Measurements from ENCODE around the gene DAAM1.
A peak's percentile ranks its signal among the peaks of the same experiment; 100 is the strongest.

Gene DAAM1

DNA sequence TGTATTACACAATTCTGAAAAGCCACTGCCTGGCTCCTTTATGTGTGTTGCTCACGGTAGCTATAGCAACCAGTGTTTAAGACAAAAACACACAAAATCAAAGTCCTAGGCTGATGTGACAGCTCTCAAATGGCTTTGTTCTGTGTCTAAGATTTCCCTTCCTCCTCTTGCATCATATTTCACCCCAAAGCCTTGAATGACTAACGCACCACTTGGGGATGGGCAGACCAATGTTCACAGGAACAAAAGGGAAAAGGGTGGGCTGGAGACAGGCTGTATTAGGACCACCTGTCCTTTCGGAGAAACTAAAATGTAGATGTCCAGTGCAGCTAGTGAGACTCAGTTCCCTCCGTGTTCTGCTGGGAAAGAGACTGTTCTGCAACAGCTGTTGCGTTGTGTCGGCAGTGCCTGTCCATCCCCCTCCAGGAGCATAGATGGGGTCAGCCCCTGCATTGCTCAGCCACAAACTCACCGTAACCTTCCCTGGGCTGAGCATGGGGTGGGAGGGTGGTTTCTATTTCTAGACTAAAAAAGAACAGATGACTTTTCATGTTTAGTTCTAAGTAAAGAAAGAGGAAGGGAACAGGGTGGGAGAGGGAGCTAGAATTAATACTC is 26.8 kb upstream of the DAAM1 start:
- peak; percentile 25 for DNase-seq
- H3K4me3 Mint-ChIP-seq = peak overlapping the region; percentile 55
- H3K36me3 Mint-ChIP-seq (ENCODE audit: low read depth) = no peaks in the 10 kb centered on the region
- H3K4me1 Mint-ChIP-seq = peaks cover 42% of the 10 kb centered on the region
- H3K27ac Mint-ChIP-seq = peak overlapping the region; percentile 98
- peaks cover 12% of the 10 kb centered on the region for H3K9me3 Mint-ChIP-seq
- no peak for TF ChIP-seq CTCF (IDR thresholded peaks at IDR 0.05)
- no peaks in the 10 kb centered on the region for H3K27me3 Mint-ChIP-seq (ENCODE audit: low read depth, poor library complexity)

GRCh38 chr14:59166258-59166657 is 22.2 kb upstream of the DAAM1 start:
- no peak for DNase-seq
- no peak for TF ChIP-seq CTCF (IDR thresholded peaks at IDR 0.05)
- H3K27ac Mint-ChIP-seq = no peak overlapping the region
- no peaks in the 10 kb centered on the region for H3K36me3 Mint-ChIP-seq (ENCODE audit: low read depth)
- H3K27me3 Mint-ChIP-seq (ENCODE audit: low read depth, poor library complexity) = peaks cover 2% of the 10 kb centered on the region
- peaks cover 21% of the 10 kb centered on the region for H3K9me3 Mint-ChIP-seq
- peaks cover 19% of the 10 kb centered on the region for H3K4me1 Mint-ChIP-seq
- H3K4me3 Mint-ChIP-seq = no peak overlapping the region

DNA sequence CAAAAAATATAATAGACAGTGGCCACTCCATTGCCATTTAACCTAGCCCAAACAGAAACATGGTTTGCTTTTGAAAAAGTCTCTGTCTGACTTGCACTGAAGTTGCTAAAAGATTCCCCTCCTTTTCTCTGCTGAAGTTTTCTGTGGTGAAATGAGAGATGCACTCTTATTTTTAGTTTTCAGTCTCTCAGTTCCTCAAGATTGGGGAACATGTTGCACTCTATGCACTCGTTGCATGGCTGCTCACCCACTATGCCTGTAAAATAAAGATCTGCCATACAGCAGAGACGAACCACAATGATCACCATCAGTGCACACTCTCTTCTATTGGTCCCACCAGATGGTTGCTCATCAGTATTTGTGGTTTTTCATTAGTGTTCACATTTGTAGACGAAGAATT is 13.1 kb upstream of the DAAM1 start:
- H3K4me1 Mint-ChIP-seq = no peaks in the 10 kb centered on the region
- no peaks in the 10 kb centered on the region for H3K9me3 Mint-ChIP-seq
- no peak for TF ChIP-seq CTCF (IDR thresholded peaks at IDR 0.05)
- no peak for DNase-seq
- H3K36me3 Mint-ChIP-seq (ENCODE audit: low read depth) = no peaks in the 10 kb centered on the region
- H3K27ac Mint-ChIP-seq = no peak overlapping the region
- H3K27me3 Mint-ChIP-seq (ENCODE audit: low read depth, poor library complexity) = peaks cover 12% of the 10 kb centered on the region
- no peak overlapping the region for H3K4me3 Mint-ChIP-seq

- Mint-ChIP-seq H3K4me3 (no peak overlapping the region), H3K36me3 (ENCODE audit: low read depth) (no peaks in the 10 kb centered on the region), H3K27me3 (ENCODE audit: low read depth, poor library complexity) (peaks cover 12% of the 10 kb centered on the region), H3K4me1 (no peaks in the 10 kb centered on the region), H3K27ac (no peak overlapping the region), H3K9me3 (no peaks in the 10 kb centered on the region)
- DNase-seq = no peak
- TF ChIP-seq CTCF (IDR thresholded peaks at IDR 0.05) = no peak
These were observed 11.7 kb upstream of the DAAM1 start for GRCh38 chr14:59176765-59177164.

- Mint-ChIP-seq H3K27ac (no peak overlapping the region), H3K9me3 (no peaks in the 10 kb centered on the region), H3K4me1 (no peaks in the 10 kb centered on the region), H3K27me3 (ENCODE audit: low read depth, poor library complexity) (peaks cover 12% of the 10 kb centered on the region), H3K4me3 (no peak overlapping the region), H3K36me3 (ENCODE audit: low read depth) (no peaks in the 10 kb centered on the region)
- DNase-seq = no peak
- TF ChIP-seq CTCF (IDR thresholded peaks at IDR 0.05) = no peak
These were observed 11.2 kb upstream of the DAAM1 start for GRCh38 chr14:59177262-59177661.

DNA sequence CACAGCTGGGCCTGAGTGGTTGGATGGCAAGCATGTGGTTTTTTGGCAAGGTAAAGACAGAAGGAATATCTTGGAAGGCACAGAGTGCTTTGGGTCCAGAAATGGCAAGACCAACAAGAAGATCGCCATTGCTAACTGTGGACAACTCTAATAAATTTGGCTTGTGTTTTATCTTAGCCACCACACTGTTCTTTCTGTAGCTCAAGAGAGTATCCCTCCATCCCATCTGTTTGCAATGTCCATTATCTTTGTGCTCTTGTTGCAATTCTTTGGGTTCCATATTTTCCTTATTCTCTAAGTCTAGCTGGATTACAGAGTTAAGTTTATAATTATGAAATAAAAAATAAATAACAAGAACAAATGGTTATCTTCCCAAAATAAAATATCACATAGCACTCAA is 6.7 kb upstream of the DAAM1 start:
- no peak for TF ChIP-seq CTCF (IDR thresholded peaks at IDR 0.05)
- no peaks in the 10 kb centered on the region for H3K9me3 Mint-ChIP-seq
- H3K27ac Mint-ChIP-seq = no peak overlapping the region
- no peaks in the 10 kb centered on the region for H3K36me3 Mint-ChIP-seq (ENCODE audit: low read depth)
- peaks cover 42% of the 10 kb centered on the region for H3K27me3 Mint-ChIP-seq (ENCODE audit: low read depth, poor library complexity)
- no peak for DNase-seq
- no peak overlapping the region for H3K4me3 Mint-ChIP-seq
- peaks cover 2% of the 10 kb centered on the region for H3K4me1 Mint-ChIP-seq
